Ureter (tissue), 1 donor: ENCODE results near the gene TMEM192. TPM values are rescaled to one million over a fixed set of nuclear protein-coding genes. Genes with fewer than 3 reads are reported as not detected.
"Not testable (repeated sequence)": the region's sequence is repeated elsewhere in the genome, so short reads cannot be mapped to it uniquely, and the experiment has no call there.

ENCODE experiments used
- DNase-seq: peaks from one replicate; pipeline ENCODE4 v3.0.0-alpha.2; 2020; ENCODE audit warnings: low spot score
- total RNA-seq: library from RNA; stranded (reverse); gene quantifications from one replicate; pipeline ENCODE4 v1.2.4, GENCODE V29; 2023
- donor health status: DM: yes; HTN: yes; CAD: no.

The TMEM192 gene
- 23.1 TPM for total RNA-seq

DNA sequence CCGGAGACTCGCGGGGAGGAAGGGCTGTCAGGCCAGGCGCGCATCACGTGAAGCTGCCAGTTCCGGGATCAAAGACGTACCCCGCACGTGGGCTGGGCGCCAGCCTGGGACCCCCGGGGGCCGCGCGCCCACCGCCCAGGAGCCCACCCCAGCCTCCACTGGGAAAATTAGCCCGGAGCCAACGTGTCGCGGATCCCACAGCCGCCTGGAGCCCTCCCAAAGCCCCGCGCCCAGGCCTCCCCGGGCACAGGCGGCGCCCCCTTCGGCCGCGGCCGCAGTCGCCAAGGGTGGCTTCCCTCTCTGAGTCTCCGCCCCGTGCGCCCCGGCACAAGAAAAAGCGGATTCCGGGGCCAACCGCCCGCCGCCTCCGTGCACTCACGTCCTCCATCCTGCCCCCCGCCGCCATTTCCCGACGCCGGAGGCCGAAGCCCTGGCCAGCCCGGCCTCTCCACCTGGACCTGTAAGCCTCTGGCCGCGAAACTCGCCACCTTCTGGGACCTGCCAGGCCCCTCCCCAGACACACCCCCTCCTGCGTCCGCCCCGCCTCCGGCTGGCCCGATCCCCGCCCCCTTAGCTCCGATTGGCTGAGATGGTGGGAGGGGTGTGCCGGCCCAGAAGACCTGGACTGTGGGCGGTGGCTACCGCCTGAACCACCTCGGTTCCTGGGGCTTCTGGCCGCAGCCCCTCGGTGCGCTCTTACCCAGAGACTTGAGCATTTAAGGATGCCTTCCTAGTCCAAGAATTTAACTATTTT, at the start of gene TMEM192:
TSS of gene TMEM192 (minus strand) at position 493 of the 754 bp plus-strand sequence. CDS start at position 406, 87 bp downstream.
- DNase-seq = peak; percentile 97

DNA sequence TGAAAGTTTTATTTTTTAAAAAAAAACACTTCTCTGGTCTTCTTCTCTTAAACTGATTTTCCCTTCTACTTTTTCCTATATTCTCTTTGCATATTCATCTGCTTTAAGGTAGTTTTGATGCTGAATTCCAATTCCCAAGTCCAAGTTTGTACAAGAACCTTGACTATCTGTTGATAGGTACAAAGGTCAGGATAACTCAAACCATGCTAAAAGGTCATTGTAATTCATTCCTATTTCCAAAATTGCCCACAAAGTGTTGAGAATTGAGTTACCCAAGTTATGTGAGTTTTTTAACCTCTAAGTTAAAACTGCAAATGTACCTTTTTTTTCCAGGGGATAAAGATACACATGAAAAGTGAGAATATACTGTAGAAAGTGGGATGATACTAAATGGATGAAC, 46.1 kb upstream of the TMEM192 start:
- DNase-seq = no peak

DNA sequence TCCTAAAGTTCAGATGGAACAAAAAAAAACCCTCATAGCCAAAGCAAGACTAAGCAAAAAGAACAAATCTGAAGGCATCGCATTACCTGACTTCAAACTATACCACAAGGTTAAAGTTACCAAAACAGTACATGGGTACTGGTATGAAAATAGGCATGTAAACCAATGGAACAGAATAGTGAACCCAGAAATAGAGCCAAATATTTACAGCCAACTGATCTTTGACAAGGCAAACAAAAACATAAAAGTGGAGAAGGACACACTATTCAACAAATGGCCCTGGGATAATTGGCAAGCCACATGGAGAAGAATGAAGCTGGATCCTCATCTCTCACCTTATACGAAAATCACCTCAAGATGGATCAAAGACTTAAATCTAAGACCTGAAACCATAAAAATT, 44.2 kb upstream of the TMEM192 start:
- DNase-seq = no peak

DNA sequence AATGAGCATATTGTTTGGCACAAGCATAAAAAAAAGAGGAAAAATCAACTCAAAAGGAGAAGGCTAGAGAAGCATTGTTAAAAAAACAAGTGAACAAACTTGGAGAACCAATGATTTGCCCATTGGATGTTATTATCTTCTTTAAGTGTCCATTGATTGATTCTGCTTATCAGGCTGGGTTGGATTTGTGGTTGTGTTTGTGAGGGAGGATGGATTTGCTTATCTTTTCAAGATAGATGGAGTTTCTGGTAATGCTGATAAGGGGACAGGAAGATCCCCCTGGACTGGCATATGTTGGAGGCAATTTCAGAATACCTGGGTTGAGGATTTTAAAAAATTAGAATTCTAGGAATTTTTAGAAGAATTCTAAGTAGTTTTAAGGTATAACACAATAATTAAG, 41.8 kb upstream of the TMEM192 start:
- DNase-seq = no peak

DNA sequence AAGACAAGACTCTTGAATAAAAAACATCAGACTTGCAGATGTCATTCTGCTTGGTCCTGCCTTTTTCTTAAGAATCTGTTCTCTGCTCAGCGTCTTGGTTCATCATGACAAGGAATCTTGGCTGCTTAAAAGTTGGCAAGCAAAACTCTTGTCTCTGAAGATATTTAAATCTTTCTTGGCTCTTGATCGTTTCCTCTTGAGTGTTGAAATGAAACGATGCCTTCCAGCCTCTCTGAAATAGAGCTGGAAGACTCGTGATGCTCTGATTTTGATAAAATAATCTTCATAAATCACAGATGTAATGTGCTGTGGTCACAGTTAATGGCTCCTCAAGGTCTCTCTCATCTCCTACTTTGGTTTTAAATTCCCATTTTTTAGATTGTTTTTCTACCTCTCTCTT, 39.9 kb upstream of the TMEM192 start:
- no peak for DNase-seq

DNA sequence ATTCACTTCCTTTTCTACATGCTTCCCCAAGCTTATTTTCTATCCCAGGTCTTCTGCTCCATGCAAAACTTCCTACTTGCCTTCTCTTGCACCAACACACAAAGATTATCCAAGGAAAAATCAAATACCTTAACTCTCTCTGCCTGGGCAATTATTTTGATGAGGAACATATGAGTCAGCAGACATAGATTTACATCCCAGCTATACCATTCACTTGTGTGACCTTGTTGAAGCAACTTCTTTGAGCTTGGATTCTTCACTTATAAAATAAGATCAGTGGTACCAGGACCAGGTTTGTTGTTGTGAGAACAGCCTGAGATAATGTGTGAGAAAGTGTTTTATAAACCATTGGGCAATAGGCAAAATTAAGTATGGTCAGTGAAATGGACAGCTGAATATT, 39.1 kb upstream of the TMEM192 start:
- no peak for DNase-seq

DNA sequence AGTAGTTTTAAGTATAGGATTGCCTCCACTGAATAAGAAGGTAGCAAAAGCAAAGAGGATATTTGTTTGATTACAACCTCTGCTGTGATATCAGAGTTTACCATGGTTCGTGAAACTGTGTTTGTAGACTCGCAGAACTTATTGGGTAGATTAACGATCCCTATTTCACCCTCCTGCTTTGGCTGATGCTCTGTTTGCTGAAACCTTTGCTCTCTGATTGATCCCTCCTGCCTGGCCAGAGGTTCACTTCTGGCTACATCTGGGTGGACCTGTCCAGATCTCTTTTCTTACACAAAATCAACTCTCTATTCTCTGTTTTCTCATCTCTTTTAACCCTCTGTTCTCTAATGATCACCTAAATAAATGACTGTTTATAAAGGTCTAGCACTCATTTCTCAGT, 37.9 kb upstream of the TMEM192 start:
- DNase-seq = no peak

DNA sequence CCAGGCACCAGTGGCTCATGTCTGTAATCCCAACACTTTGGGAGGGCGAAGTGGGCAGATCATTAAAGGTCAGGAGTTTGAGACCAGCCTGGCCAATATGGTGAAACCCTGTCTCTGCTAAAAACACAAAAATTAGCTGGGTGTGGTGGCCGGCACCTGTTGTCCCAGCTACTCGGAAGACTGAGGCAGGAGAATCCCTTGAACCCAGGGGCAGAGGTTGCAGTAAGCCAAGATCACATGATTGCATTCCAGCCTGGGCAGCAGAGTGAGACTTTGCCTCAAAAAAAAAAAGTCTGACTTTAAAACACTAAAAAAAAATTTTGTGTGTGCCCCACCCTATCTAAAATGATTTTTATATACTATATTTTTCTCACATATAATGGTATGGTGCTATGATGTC, 26.2 kb upstream of the TMEM192 start:
- DNase-seq = no peak

DNA sequence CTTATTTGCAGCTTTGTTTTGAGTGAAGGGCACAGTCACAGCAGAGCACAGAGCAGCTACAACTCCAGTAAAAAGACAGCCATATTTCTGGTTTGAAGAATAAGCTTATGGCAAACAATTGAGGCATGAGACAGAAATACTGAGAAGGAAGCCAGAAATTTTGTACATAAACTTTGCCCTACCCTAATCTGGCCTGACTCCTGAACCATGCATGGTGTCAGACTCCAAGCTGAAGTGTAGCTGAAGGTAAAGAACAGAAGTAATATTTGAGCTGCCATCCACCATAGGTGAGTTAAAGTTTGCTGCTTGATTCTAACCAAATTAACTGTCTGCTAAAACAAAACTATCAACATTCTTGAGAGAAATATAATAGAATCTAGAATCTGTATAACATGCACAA, 24.5 kb upstream of the TMEM192 start:
- no peak for DNase-seq

DNA sequence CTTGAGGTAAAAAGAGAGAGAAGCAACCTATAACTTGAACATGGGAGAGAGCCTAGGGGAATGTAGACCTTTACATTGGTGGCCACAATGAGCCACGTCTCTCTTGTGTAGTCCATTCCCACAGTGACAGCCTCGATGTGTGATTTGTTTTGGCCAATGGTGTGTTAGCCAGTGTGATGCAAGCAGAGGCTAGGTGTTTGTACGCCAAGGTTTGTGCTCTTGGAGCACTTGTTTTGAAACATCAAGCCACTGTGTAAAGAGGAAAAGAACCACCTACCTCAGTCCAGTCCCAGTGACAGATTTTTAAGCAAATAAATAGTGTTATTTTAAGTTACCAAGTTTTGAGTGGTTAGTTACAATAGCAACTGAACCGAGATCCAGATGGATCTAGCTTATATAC, 23.9 kb upstream of the TMEM192 start:
- no peak for DNase-seq

DNA sequence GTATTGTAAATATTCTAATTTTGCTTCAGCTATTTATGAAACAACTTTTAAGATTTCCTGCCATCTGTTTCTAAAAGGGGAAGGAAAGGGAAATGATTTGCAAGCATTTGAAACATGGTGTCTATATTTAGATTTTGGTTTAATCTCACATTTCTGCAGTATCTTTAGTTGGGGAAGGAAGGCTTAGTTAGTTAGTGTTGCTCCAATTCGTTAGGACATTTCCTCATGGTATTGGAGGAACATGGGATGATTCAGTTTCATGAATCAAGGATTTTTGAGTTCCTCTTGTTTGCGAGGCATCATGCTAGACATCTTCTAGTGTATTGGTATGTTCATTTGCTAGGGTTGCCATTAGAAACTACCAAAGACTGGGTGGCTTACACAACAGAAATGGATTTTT, 20.5 kb upstream of the TMEM192 start:
- no peak for DNase-seq

DNA sequence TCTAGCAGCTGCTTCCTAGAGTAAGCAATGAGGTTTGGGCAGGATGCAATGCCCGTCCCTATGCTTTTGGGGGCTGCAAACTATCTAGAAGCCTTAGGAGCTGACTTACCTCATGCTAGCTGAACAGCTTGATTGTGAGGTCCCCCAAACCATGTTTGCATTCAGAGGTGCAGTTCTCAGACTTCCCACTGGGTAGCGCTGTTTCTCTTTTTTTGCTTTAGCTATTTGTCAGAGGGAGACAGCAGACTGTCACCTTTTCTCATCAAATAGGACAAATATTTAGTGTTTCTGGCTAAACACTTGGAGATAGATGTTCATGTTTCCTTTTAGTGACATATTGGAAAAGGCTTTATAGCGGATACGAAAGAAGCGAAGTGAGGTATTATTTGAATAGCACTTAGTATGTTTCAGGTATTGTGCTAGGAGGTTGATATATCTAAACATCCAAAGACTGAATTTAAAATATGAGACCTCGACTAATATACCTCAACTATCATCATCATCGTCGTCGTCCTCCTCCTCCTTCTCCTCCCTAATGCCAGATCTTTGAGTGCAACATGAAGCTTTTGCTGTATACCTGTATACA, 18.7 kb upstream of the TMEM192 start:
- DNase-seq = peak; percentile 72

DNA sequence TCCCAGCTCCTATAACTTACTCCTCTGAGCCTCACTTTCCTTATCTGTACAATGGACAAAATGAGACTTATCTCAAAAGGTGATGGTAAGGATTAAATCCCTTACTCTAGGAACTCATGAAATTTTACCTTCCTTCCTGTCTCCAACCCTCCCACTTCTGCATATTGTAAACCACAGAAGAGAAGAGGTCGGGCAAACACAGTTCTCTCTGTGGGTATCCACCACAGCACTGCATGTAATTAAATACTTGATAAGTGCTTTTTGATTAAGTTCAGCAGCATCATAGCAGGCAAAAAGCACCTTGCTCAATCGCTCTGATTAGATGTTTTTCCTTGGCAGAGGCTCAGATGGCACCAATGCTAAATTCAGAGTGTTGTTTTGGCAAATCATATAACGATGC, 17.3 kb upstream of the TMEM192 start:
- DNase-seq = no peak

DNA sequence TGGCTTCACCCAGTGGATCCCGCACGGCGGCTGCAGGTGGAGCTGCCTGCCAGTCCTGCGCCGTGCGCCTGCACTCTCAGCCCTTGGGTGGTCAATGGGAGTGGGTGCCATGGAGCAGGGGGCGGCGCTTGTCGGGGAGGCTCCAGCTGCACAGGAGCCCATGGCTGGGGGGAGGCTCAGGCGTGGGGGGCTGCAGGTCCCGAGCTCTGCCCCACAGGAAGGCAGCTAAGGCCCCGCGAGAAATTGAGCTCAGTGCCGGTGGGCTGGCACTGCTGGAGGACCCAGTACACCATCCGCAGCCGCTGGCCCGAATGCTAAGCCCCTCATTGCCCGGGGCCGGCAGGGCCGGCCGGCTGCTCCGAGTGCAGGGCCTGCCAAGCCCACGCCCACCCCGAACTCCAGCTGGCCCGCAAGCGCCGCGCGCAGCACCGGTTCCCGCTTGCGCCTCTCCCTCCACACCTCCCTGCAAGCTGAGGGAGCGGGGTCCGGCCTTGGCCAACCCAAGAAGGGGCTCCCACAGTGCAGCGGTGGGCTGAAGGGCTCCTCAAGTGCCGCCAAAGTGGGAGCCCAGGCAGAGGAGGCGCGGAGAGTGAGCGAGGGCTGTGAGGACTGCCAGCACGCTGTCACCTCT, 13.3 kb upstream of the TMEM192 start:
- DNase-seq = not testable (repeated sequence)

DNA sequence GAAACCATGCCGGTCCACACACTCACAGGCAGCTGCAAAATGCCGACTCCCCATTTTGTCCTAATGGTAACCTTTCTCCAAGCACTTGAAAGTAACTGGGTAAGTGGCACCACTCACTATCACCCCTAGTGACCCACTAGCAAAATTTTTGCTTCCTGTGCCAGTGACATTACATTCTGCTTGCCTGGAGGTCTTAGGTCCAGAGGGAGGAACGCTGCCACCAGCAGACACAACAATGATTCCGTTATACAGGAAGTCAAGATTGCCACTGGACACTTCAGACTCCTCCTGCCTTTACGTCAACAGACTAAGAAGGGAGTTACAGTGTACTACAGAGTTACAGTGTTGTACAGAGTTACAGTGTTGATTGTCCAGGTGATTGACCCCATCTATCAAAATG, 11.8 kb upstream of the TMEM192 start:
- DNase-seq = no peak

DNA sequence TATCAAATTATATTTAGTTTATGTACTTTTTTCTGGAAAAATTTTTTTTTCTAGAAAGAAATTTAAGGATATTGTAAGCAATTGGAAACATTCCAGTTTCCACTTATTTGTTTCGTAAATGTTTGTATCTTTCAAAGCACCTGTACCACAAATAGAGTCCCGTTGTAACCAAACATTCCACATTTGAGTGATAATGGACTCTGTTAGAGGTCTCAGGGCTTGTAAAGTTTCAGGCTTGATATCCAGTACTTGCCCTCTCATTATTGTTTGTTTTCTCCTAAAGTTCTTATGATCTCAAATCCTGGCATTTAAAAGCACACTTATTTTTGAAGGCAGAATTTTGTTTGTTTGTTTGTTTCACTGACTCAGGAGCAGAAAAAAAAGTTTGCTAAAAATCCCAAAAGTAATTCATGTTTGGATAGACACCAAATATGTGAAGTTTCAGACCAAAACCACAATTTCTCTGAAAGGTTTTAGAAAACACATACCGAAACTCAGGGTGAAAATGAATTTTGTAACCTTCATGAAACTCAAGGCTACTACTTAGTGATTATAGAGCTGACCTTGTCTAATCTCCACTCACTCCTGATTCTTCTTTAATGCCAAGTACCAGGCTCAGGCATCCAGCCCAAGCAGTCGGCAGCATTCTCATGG, 5.7 kb upstream of the TMEM192 start:
- DNase-seq = no peak

DNA sequence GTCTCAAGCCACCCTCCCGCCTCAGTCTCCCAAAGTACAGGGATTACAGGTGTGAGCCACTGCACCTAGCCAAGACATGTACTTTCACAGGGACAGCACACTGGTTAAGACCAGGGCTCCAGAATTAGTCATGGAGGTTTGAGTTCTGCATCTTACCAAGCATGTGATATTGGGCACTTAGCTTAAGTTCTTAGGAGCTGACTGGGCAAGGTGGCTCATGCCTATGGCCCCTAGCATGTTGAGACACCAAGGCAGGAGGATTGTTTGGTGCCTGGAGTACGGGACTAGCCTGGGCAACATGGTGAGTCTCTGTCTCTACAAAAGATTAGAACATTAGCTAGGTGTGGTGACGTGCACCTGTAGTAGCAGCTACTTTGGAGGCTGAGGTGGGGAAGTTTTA, 2.6 kb upstream of the TMEM192 start:
- no peak for DNase-seq

DNA sequence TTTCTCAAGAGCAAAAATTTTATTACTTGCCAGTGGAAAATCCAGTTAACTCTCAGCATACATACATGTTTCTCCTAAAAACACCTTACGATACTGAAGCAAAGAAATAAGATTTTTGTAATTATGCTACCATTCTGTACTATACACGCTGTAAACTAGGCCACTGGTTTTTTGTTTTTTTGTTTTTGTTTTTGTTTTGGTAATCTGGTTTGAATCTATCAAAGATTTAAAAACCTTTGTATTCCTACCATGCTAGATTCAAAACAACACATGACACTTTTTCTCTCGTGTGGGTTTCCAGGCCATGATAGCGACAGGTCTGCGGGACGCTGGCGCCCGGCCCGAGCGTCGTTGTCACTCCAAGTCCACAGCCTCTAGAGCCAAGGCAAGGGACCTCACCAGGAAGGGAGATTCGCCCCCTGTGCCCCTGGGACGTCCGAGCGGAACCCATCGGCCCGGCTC, 723 bp downstream of the TMEM192 start:
- no peak for DNase-seq

DNA sequence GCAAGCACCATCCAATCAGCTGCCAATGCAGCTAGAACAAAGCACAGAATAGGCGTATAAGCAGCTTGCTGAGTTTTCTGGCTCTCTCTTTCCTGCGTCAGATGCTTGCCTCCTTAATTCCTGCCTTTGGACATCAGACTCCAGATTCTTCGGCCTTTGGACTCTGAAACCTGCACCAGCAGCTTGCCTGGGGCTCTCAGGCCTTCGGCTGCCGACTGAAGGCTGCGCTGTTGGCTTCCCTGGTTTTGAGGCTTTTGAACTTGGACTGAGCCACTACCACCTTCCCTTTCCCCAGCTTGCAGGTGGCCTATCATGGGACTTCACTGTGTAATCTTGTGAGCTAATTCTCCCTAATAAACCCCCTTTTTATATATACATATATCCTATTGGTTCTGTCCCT, 6.1 kb downstream of the TMEM192 start:
- no peak for DNase-seq

DNA sequence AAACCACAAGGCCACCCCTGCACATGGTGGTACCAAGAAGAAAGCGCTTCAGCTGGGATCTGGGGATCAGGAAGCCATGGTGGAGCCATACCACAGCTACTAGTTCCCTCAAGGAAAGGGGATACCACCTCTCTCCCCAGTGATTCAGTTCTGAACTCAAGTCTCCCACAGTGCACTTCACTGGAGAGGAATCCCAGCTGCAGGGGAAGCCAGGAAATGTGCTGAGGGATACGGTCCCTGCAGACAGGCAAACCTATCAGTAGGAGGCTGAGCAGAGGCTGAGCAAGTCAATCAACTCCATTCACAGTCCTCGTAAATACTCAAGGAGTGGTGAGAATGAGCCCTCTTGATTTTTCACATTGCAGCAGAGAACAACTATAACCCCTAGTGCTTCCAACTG, 11.0 kb downstream of the TMEM192 start:
- no peak for DNase-seq

DNA sequence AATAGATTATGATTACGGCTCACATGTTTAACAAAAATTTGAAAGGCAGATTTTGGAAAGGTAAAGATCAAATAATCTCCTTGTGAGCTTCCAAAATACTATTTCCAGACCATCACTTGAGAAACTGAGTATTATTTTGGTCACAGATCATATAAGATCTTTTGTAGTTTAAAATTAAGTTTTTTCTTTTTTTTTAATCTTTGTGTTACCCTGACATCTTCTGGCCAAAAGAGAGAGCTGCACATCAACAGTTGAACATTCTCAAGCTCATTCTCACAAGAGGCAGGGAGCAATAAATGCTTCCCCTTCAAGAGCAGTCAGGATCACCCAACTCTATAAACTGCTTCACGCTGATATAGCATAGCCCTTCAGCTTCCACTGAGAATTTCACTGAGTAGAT, 15.9 kb downstream of the TMEM192 start:
- DNase-seq = no peak

DNA sequence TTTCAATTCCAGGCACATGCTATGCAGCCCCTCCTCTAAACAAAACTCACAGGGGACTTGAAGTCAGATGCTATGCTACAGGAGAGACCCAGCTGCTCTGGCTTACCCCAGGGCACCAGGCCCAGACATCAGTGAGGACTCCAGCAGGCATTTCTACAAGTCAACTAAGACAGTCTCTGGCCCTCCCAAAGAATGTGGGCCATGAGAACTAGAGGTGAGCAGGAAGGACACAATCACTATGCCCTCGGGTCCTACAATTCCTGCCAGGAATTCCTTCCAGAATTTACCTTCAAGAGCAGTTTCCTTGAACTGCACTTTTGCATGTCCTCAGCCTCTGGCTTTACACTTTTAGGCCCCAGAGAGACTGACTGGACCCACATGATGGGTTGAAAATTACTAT, 17.4 kb downstream of the TMEM192 start:
- DNase-seq = no peak

DNA sequence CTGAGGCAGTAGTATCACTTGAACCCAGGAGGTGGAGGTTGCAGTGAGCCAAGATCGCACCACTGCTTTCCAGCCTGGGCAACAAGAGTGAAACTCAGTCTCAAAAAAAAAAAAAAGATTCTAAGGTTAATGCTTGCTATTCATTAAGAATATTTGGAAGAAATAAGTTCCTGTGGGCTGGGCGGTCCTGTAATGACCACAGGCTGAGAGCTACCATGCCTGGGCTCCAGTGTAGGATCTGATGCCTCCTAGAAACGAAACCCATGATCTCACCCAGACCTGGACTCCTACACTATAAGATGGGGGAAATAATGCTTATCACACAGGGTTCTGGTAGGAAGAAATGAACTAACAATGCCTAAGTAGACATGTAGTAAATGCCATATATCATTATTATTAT, 17.8 kb downstream of the TMEM192 start:
- no peak for DNase-seq
